ENCODE measurements around the gene GLRX5.
A peak's percentile ranks its signal among the peaks of the same experiment; 100 is the strongest.

GLRX5 gene

DNA sequence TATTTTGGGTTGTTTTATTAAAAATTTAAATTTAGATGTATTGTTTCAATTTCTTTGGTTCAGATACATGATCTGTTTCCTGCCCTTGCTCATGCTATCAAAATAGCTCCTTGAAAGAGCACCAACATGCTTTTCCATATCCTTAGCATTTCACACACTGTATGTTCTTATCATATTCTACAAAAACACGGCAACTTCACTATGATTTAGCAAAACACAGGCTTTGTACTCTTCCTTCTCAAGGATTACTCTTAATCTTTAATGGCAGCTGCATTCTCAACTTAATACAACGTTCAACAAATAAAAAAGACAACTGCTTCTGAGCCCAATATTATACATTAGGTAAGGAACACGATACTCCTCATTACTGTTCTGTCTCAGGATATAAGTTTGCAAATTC lies 2.9 kb upstream of the GLRX5 start:
- no peak overlapping the region for H3K4ac ChIP-seq (ENCODE audit: low read depth in 1 of 2, low read length in 2 of 2)
- H3K9me3 ChIP-seq (ENCODE audit: control insufficient read depth, low read length): no peaks in the 10 kb centered on the region
- peak overlapping the region; percentile 94 for H3K9ac ChIP-seq (ENCODE audit: low read length)
- H4K8ac ChIP-seq (ENCODE audit: low read length): no peak overlapping the region
- WGBS: 83% methylated on average over 3 of the region's 3 CpGs
- H2BK12ac ChIP-seq (ENCODE audit: low read length in 2 of 2): no peak overlapping the region
- no peak overlapping the region for H2BK120ac ChIP-seq (ENCODE audit: low read depth, low read length)
- H3K18ac ChIP-seq (ENCODE audit: low read depth in 1 of 2, low read length in 2 of 2): no peak overlapping the region
- H2BK15ac ChIP-seq (ENCODE audit: low read depth, poor library complexity, severe bottlenecking): no peak overlapping the region
- H3K23ac ChIP-seq (ENCODE audit: low read length in 2 of 2): no peak overlapping the region
- H2BK5ac ChIP-seq (ENCODE audit: low read depth, low read length, poor library complexity, severe bottlenecking): no peak overlapping the region
- no peak for DNase-seq
- H2AK5ac ChIP-seq (ENCODE audit: low read length, severe bottlenecking): no peak overlapping the region
- H3K14ac ChIP-seq (ENCODE audit: low read length in 2 of 2): no peak overlapping the region
- H3K79me1 ChIP-seq (replicated peaks; ENCODE audit: low read length, poor library complexity, severe bottlenecking): peaks cover 7% of the 10 kb centered on the region
- H4K91ac ChIP-seq (ENCODE audit: low read length): no peak overlapping the region
- H3K4me2 ChIP-seq (ENCODE audit: low read length, poor library complexity, severe bottlenecking): no peak overlapping the region
- H3K4me1 ChIP-seq (ENCODE audit: control insufficient read depth, insufficient read depth, low read depth, low read length): peaks cover 15% of the 10 kb centered on the region
- no peaks in the 10 kb centered on the region for H3K27me3 ChIP-seq (ENCODE audit: control insufficient read depth in 1 of 2, insufficient read depth in 1 of 2, low read length in 2 of 2)
- peak overlapping the region in 1 of 2 experiments; percentile 87 for H3K4me3 ChIP-seq (ENCODE audit: insufficient read depth in 1 of 2, low read depth in 1 of 2, low read length in 2 of 2)
- H3K36me3 ChIP-seq (ENCODE audit: control insufficient read depth in 1 of 2, insufficient read depth in 2 of 2, low read depth in 1 of 2, low read length in 2 of 2): peaks cover 2 to 5% of the 10 kb centered on the region in 2 experiments
- H3K27ac ChIP-seq (ENCODE audit: low read length, poor library complexity, severe bottlenecking): peak overlapping the region; percentile 9
- H2AFZ ChIP-seq (ENCODE audit: low read depth, low read length): no peak overlapping the region

DNA sequence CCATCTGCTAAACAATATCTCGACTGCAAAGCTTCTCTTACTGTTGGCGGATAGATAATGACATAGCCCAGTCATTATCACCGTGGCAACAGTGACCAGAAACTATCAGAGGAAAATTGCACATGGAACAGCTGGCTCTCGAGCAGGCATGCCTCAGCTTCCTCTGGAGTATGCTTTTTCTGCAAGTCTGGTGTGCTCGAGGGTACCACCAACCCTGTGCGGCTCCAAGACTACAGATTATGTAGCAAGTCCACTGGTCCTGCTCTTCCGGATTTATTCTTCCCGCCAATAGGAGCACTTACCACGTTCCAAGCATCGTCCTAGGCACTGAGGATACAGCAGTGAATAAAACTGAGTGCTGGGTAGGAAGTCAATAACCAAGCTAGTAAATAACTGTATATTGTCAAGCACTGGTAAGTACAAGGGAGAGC lies 1.4 kb upstream of the GLRX5 start:
- Histone ChIP-seq H2AFZ (ENCODE audit: low read depth, low read length) (no peak overlapping the region), H3K4ac (ENCODE audit: low read depth in 1 of 2, low read length in 2 of 2) (peak overlapping the region in 1 of 2 experiments; percentile 71), H3K18ac (ENCODE audit: low read depth in 1 of 2, low read length in 2 of 2) (peak overlapping the region; percentile 25 to 28), H3K27me3 (ENCODE audit: control insufficient read depth in 1 of 2, insufficient read depth in 1 of 2, low read length in 2 of 2) (no peaks in the 10 kb centered on the region), H3K9ac (ENCODE audit: low read length) (peak overlapping the region; percentile 94), H3K36me3 (ENCODE audit: control insufficient read depth in 1 of 2, insufficient read depth in 2 of 2, low read depth in 1 of 2, low read length in 2 of 2) (peaks cover 2 to 5% of the 10 kb centered on the region in 2 experiments), H3K4me3 (ENCODE audit: insufficient read depth in 1 of 2, low read depth in 1 of 2, low read length in 2 of 2) (peak overlapping the region; percentile 87 to 92), H2BK15ac (ENCODE audit: low read depth, poor library complexity, severe bottlenecking) (no peak overlapping the region), H2BK5ac (ENCODE audit: low read depth, low read length, poor library complexity, severe bottlenecking) (no peak overlapping the region), H2BK120ac (ENCODE audit: low read depth, low read length) (no peak overlapping the region), H3K14ac (ENCODE audit: low read length in 2 of 2) (no peak overlapping the region), H2BK12ac (ENCODE audit: low read length in 2 of 2) (peak overlapping the region in 1 of 2 experiments; percentile 17), H4K91ac (ENCODE audit: low read length) (no peak overlapping the region), H3K79me1 (replicated peaks; ENCODE audit: low read length, poor library complexity, severe bottlenecking) (peaks cover 6% of the 10 kb centered on the region), H3K4me1 (ENCODE audit: control insufficient read depth, insufficient read depth, low read depth, low read length) (peaks cover 15% of the 10 kb centered on the region), H2AK5ac (ENCODE audit: low read length, severe bottlenecking) (no peak overlapping the region), H4K8ac (ENCODE audit: low read length) (peak overlapping the region; percentile 66), H3K9me3 (ENCODE audit: control insufficient read depth, low read length) (no peaks in the 10 kb centered on the region), H3K4me2 (ENCODE audit: low read length, poor library complexity, severe bottlenecking) (peak overlapping the region; percentile 97), H3K27ac (ENCODE audit: low read length, poor library complexity, severe bottlenecking) (no peak overlapping the region), H3K23ac (ENCODE audit: low read length in 2 of 2) (peak overlapping the region in 1 of 2 experiments; percentile 51)
- DNase-seq: peak; percentile 86
- 6% methylated on average over 9 of the region's 10 CpGs for WGBS

DNA sequence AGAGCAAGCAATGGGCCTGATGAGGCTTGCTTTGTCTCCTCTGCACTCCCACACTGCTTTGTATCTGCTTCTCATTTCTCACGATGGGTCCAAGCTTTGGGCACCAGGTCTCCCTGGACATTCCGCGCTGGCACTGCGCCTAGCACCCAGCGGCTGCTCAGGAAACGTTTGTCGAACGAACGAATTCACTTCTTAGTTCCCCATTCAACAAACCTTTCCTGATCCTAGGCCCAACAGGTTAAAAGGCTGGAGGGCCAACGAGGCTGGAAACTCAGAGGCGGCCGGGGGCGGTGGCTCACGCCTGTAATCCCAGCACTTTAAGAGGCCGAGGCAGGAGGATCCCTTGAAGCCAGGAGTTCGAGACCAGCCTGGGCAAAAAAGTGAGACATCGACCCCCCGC lies 1.0 kb upstream of the GLRX5 start:
- H3K4me3 ChIP-seq (ENCODE audit: insufficient read depth in 1 of 2, low read depth in 1 of 2, low read length in 2 of 2): peak overlapping the region; percentile 87 to 92
- peak overlapping the region; percentile 34 for H4K91ac ChIP-seq (ENCODE audit: low read length)
- H3K23ac ChIP-seq (ENCODE audit: low read length in 2 of 2): no peak overlapping the region
- no peak for DNase-seq
- H3K27me3 ChIP-seq (ENCODE audit: control insufficient read depth in 1 of 2, insufficient read depth in 1 of 2, low read length in 2 of 2): no peaks in the 10 kb centered on the region
- WGBS: 5% methylated on average over 18 of the region's 18 CpGs
- H3K79me1 ChIP-seq (replicated peaks; ENCODE audit: low read length, poor library complexity, severe bottlenecking): peaks cover 9% of the 10 kb centered on the region
- H3K9ac ChIP-seq (ENCODE audit: low read length): peak overlapping the region; percentile 94
- H3K4ac ChIP-seq (ENCODE audit: low read depth in 1 of 2, low read length in 2 of 2): peak overlapping the region; percentile 68 to 71
- H2BK120ac ChIP-seq (ENCODE audit: low read depth, low read length): no peak overlapping the region
- no peak overlapping the region for H2BK15ac ChIP-seq (ENCODE audit: low read depth, poor library complexity, severe bottlenecking)
- H3K27ac ChIP-seq (ENCODE audit: low read length, poor library complexity, severe bottlenecking): peak overlapping the region; percentile 11
- H3K4me2 ChIP-seq (ENCODE audit: low read length, poor library complexity, severe bottlenecking): peak overlapping the region; percentile 97
- H3K14ac ChIP-seq (ENCODE audit: low read length in 2 of 2): no peak overlapping the region
- peak overlapping the region; percentile 25 to 72 for H3K18ac ChIP-seq (ENCODE audit: low read depth in 1 of 2, low read length in 2 of 2)
- peaks cover 15% of the 10 kb centered on the region for H3K4me1 ChIP-seq (ENCODE audit: control insufficient read depth, insufficient read depth, low read depth, low read length)
- peak overlapping the region; percentile 66 for H4K8ac ChIP-seq (ENCODE audit: low read length)
- H3K36me3 ChIP-seq (ENCODE audit: control insufficient read depth in 1 of 2, insufficient read depth in 2 of 2, low read depth in 1 of 2, low read length in 2 of 2): peaks cover 2 to 5% of the 10 kb centered on the region in 2 experiments
- no peak overlapping the region for H2BK5ac ChIP-seq (ENCODE audit: low read depth, low read length, poor library complexity, severe bottlenecking)
- no peaks in the 10 kb centered on the region for H3K9me3 ChIP-seq (ENCODE audit: control insufficient read depth, low read length)
- peak overlapping the region; percentile 17 to 41 for H2BK12ac ChIP-seq (ENCODE audit: low read length in 2 of 2)
- H2AK5ac ChIP-seq (ENCODE audit: low read length, severe bottlenecking): peak overlapping the region; percentile 19
- no peak overlapping the region for H2AFZ ChIP-seq (ENCODE audit: low read depth, low read length)

DNA sequence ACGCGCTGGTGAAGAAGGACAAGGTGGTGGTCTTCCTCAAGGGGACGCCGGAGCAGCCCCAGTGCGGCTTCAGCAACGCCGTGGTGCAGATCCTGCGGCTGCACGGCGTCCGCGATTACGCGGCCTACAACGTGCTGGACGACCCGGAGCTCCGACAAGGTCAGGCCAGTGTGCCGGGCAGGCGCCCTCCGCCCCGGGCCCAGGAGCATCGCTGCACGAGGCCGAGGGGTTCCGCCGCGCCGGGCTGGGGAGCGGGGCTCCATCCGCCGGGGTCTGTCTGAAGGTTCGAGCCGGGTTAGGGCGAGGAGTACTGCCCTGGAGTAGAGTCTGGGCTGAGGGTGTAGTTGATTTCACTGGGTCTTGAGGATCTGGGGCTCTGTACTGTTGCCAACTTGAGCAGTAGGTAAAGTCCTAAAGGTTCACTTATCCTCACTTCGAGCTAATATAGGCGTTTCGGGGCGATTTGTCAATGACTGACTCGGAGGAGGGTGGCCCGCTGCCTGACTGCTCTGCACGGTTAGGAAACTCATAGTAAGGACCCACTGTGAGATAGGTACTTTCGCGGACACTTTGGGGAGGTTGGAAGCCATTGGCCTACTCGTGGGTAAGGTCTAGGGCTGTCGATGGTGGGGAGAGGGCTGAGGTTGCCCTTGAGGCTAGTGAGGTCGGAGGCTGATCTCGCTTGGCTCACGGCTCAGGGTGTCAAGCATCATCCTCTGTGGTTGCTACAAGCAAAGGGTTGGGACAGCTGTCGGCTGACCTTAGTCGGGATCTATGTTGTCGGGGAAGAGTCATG lies 574 bp downstream of the GLRX5 start:
- peaks cover 13% of the 10 kb centered on the region for H3K79me1 ChIP-seq (replicated peaks; ENCODE audit: low read length, poor library complexity, severe bottlenecking)
- H3K27me3 ChIP-seq (ENCODE audit: control insufficient read depth in 1 of 2, insufficient read depth in 1 of 2, low read length in 2 of 2): no peaks in the 10 kb centered on the region

More for the DNA sequence above, 574 bp downstream of the GLRX5 start:
- Histone ChIP-seq H3K4ac (ENCODE audit: low read depth in 1 of 2, low read length in 2 of 2) (peak overlapping the region; percentile 45 to 67), H3K14ac (ENCODE audit: low read length in 2 of 2) (peak overlapping the region in 1 of 2 experiments; percentile 61), H3K4me3 (ENCODE audit: insufficient read depth in 1 of 2, low read depth in 1 of 2, low read length in 2 of 2) (peak overlapping the region; percentile 85 to 93), H2BK5ac (ENCODE audit: low read depth, low read length, poor library complexity, severe bottlenecking) (no peak overlapping the region), H3K9ac (ENCODE audit: low read length) (peak overlapping the region; percentile 94), H2BK15ac (ENCODE audit: low read depth, poor library complexity, severe bottlenecking) (no peak overlapping the region), H4K8ac (ENCODE audit: low read length) (peak overlapping the region; percentile 53), H2AFZ (ENCODE audit: low read depth, low read length) (peak overlapping the region; percentile 59), H3K9me3 (ENCODE audit: control insufficient read depth, low read length) (no peaks in the 10 kb centered on the region), H3K18ac (ENCODE audit: low read depth in 1 of 2, low read length in 2 of 2) (peak overlapping the region; percentile 23 to 67), H3K23ac (ENCODE audit: low read length in 2 of 2) (peak overlapping the region in 1 of 2 experiments; percentile 34), H2AK5ac (ENCODE audit: low read length, severe bottlenecking) (no peak overlapping the region), H2BK120ac (ENCODE audit: low read depth, low read length) (peak overlapping the region; percentile 64), H4K91ac (ENCODE audit: low read length) (peak overlapping the region; percentile 66), H3K4me2 (ENCODE audit: low read length, poor library complexity, severe bottlenecking) (peak overlapping the region; percentile 91), H3K36me3 (ENCODE audit: control insufficient read depth in 1 of 2, insufficient read depth in 2 of 2, low read depth in 1 of 2, low read length in 2 of 2) (peaks cover 2 to 5% of the 10 kb centered on the region in 2 experiments), H3K27ac (ENCODE audit: low read length, poor library complexity, severe bottlenecking) (no peak overlapping the region), H2BK12ac (ENCODE audit: low read length in 2 of 2) (peak overlapping the region in 1 of 2 experiments; percentile 47), H3K4me1 (ENCODE audit: control insufficient read depth, insufficient read depth, low read depth, low read length) (peaks cover 15% of the 10 kb centered on the region)
- WGBS: 4% methylated on average over 44 of the region's 52 CpGs
- DNase-seq: peak; percentile 37

All from mesenchymal stem cell (in vitro differentiated cells and primary cell).